Measurements from ENCODE around the gene PLEKHM3. TPM values are rescaled to one million over a fixed set of nuclear protein-coding genes. Genes with fewer than 3 reads are reported as not detected.

PLEKHM3 gene
- total and polyA plus RNA-seq, 4 experiments from 2014 or later, result 2.9 to 16.1 (median 9.3) TPM

DNA sequence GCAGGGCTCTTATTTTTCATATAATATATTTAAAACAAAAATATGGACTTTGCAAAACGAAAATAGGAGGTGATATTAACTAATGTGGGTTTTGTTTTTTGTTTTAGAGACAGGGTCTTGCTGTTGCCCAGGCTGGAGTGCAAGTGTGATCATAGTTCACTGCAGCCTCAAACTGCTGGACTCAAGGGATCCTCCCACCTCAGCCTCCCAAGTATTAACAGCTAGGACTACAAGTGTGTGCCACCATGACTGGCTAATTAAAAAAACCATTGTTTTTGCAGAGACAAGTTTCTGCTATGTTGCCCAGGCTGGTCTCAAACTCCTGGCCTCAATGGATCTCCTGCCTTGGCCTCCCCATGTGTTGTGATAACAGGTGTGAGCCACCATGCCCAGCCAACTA lies 185.2 kb downstream of the PLEKHM3 start:
- Mint-ChIP-seq H3K9me3 (no peaks in the 10 kb centered on the region), H3K27me3 (no peaks in the 10 kb centered on the region), H3K4me1 (no peaks in the 10 kb centered on the region), H3K4me3 (no peak overlapping the region), H3K27ac (no peak overlapping the region), H3K36me3 (no peaks in the 10 kb centered on the region)
- CTCF ChIA-PET (ENCODE audit: partially characterized antibody), result no interaction called here
- Histone ChIP-seq H3K4me1 (ENCODE audit: insufficient read depth, low read length) (no peaks in the 10 kb centered on the region), H3K27ac (ENCODE audit: low read depth, low read length) (no peak overlapping the region), H3K27me3 (ENCODE audit: insufficient read depth, low read length) (no peaks in the 10 kb centered on the region), H3K36me3 (ENCODE audit: insufficient read depth, low read length) (no peaks in the 10 kb centered on the region), H3K4me3 (ENCODE audit: low read length in 2 of 2) (no peak overlapping the region), H3K9me3 (ENCODE audit: control insufficient read depth in 1 of 2, low read length in 2 of 2) (no peaks in the 10 kb centered on the region)
- POLR2A ChIA-PET (ENCODE audit: partially characterized antibody), result no interaction called here
- intact Hi-C loops (cut with micrococcal nuclease), result no loop called here
- no peak for DNase-seq

DNA sequence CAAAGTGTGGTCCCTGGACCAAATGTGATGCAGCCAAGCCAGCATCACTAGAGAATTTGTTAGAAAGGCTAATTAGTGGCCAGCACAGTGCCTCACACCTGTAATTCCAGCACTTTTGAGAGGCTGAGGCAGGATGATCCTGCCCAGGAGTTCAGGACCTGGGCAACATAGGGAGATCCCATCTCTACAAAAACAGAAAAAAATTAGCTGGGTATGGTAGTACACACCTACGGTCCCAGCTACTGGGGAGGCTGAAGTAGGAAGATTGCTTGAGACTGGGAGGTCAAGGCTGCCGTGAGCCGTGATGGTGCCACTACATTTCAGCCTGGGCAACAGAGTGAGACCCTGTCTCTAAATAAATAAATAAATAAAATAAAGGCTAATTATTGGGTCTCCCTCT lies 185.8 kb downstream of the PLEKHM3 start:
- intact Hi-C loops (cut with micrococcal nuclease), result no loop called here
- Mint-ChIP-seq H3K9me3 (no peaks in the 10 kb centered on the region), H3K36me3 (no peaks in the 10 kb centered on the region), H3K4me1 (no peaks in the 10 kb centered on the region), H3K27me3 (no peaks in the 10 kb centered on the region), H3K27ac (no peak overlapping the region), H3K4me3 (no peak overlapping the region)
- ChIA-PET CTCF (ENCODE audit: partially characterized antibody) (no interaction called here), POLR2A (ENCODE audit: partially characterized antibody) (interaction anchor here (0.6 kb wide), 1 partner anchor 230 kb away, joined by 3 read pairs; no protein-coding TSS in a partner anchor)
- H3K36me3 ChIP-seq (ENCODE audit: insufficient read depth, low read length), result no peaks in the 10 kb centered on the region
- H3K4me3 ChIP-seq (ENCODE audit: low read length in 2 of 2), result no peak overlapping the region
- H3K27me3 ChIP-seq (ENCODE audit: insufficient read depth, low read length), result no peaks in the 10 kb centered on the region
- no peaks in the 10 kb centered on the region for H3K9me3 ChIP-seq (ENCODE audit: control insufficient read depth in 1 of 2, low read length in 2 of 2)
- DNase-seq, result no peak
- H3K27ac ChIP-seq (ENCODE audit: low read depth, low read length), result no peak overlapping the region
- no peaks in the 10 kb centered on the region for H3K4me1 ChIP-seq (ENCODE audit: insufficient read depth, low read length)

- intact Hi-C loops (cut with micrococcal nuclease), result no loop called here
These were observed 186.3 kb downstream of the PLEKHM3 start for GRCh38 chr2:207839028-207839427.

DNA sequence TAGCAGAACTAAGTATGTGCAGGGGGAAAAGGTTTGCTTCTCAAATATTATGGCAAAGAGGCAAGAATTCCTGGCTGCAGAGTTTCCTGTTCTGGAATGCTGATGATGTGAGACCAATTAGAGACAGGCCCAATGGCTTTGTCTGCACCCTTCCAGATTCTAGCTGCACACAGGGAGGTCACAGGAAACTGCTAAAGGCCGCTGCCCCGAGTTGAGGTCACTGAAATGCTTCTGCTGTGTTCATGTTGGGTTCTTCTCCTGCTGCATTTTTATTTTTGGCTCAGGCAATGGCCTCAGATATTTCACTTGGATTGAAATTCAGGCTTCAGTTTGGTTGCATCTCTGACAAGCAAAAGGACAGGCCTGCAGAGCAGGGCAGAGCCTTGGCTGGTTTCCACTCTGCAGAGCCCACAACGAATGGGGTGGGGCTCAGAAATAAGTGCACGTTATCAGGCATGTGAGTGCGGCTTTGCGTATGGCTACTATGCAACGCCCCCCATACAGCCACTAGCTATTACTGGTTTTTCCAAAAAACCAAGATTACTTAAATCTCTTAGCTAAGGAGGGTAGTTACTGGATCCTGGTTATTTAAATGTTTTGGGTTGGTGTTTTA lies 188.7 kb downstream of the PLEKHM3 start:
- POLR2A ChIA-PET (ENCODE audit: partially characterized antibody), result no interaction called here
- CTCF ChIA-PET (ENCODE audit: partially characterized antibody), result no interaction called here
- Mint-ChIP-seq H3K9me3 (no peaks in the 10 kb centered on the region), H3K27ac (no peak overlapping the region), H3K4me1 (peaks cover 0 to 2% (median 0%) of the 10 kb centered on the region in 4 donors), H3K36me3 (peaks cover 0 to 3% of the 10 kb centered on the region in 2 donors), H3K4me3 (no peak overlapping the region), H3K27me3 (no peaks in the 10 kb centered on the region)
- Histone ChIP-seq H3K4me1 (ENCODE audit: insufficient read depth, low read length) (no peaks in the 10 kb centered on the region), H3K27ac (ENCODE audit: low read depth, low read length) (no peak overlapping the region), H3K27me3 (ENCODE audit: insufficient read depth, low read length) (no peaks in the 10 kb centered on the region), H3K9me3 (ENCODE audit: control insufficient read depth in 1 of 2, low read length in 2 of 2) (no peaks in the 10 kb centered on the region), H3K4me3 (ENCODE audit: low read length in 2 of 2) (no peak overlapping the region), H3K36me3 (ENCODE audit: insufficient read depth, low read length) (no peaks in the 10 kb centered on the region)
- intact Hi-C loops (cut with micrococcal nuclease), result no loop called here
- DNase-seq, result no peak

More at GRCh38 chr2:207839028-207839427, 186.3 kb downstream of the PLEKHM3 start:
- Mint-ChIP-seq H3K9me3 (no peaks in the 10 kb centered on the region), H3K27me3 (no peaks in the 10 kb centered on the region), H3K4me1 (no peaks in the 10 kb centered on the region), H3K36me3 (no peaks in the 10 kb centered on the region), H3K4me3 (no peak overlapping the region), H3K27ac (no peak overlapping the region)
- H3K4me3 ChIP-seq (ENCODE audit: low read length in 2 of 2), result no peak overlapping the region
- no peaks in the 10 kb centered on the region for H3K27me3 ChIP-seq (ENCODE audit: insufficient read depth, low read length)
- ChIA-PET CTCF (ENCODE audit: partially characterized antibody) (no interaction called here), POLR2A (ENCODE audit: partially characterized antibody) (interaction anchor here (0.6 kb wide), 1 partner anchor 230 kb away, joined by 3 read pairs; no protein-coding TSS in a partner anchor)
- DNase-seq, result no peak
- H3K36me3 ChIP-seq (ENCODE audit: insufficient read depth, low read length), result no peaks in the 10 kb centered on the region
- H3K9me3 ChIP-seq (ENCODE audit: control insufficient read depth in 1 of 2, low read length in 2 of 2), result no peaks in the 10 kb centered on the region
- H3K4me1 ChIP-seq (ENCODE audit: insufficient read depth, low read length), result no peaks in the 10 kb centered on the region
- no peak overlapping the region for H3K27ac ChIP-seq (ENCODE audit: low read depth, low read length)

- Mint-ChIP-seq H3K9me3 (no peaks in the 10 kb centered on the region), H3K27me3 (no peaks in the 10 kb centered on the region), H3K27ac (no peak overlapping the region), H3K4me3 (no peak overlapping the region), H3K4me1 (peaks cover 0 to 4% (median 2%) of the 10 kb centered on the region in 4 donors), H3K36me3 (peaks cover 0 to 3% of the 10 kb centered on the region in 2 donors)
- H3K36me3 ChIP-seq (ENCODE audit: insufficient read depth, low read length), result no peaks in the 10 kb centered on the region
- ChIA-PET CTCF (ENCODE audit: partially characterized antibody) (interaction anchor here (0.9 to 1.2 kb wide), 2 partner anchors 9 to 13 kb away, joined by 3 read pairs; no protein-coding TSS in a partner anchor), POLR2A (ENCODE audit: partially characterized antibody) (no interaction called here)
- no peak overlapping the region for H3K27ac ChIP-seq (ENCODE audit: low read depth, low read length)
- no peaks in the 10 kb centered on the region for H3K27me3 ChIP-seq (ENCODE audit: insufficient read depth, low read length)
- intact Hi-C loops (cut with micrococcal nuclease), result no loop called here
- no peak for DNase-seq
- no peaks in the 10 kb centered on the region for H3K4me1 ChIP-seq (ENCODE audit: insufficient read depth, low read length)
- H3K9me3 ChIP-seq (ENCODE audit: control insufficient read depth in 1 of 2, low read length in 2 of 2), result no peaks in the 10 kb centered on the region
- H3K4me3 ChIP-seq (ENCODE audit: low read length in 2 of 2), result no peak overlapping the region
These were observed 189.5 kb downstream of the PLEKHM3 start for GRCh38 chr2:207835805-207836204.

DNA sequence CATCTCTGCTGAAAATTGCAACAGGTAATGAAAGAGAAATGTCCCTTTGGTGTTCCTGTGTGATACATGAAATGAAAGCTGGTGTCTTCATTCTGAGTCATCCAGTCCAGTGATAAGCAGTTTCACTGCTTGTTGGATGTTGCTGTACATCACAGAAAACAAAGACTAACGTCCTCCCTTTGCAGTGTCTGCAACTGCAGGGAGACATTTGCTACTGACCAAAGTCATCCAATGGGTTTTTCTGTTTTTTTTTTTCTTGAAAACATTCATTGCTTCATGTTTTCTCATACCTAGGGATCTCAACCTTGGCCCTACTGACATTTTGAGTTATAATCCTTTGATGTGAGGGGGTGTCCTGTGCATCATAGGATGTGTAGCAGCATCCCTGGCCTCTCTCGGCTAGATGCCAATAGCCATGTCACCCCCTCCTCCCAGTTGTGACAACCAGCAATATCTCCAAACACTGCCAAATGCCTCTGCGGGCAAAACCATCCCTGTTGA lies 192.0 kb downstream of the PLEKHM3 start:
- H3K36me3 ChIP-seq (ENCODE audit: insufficient read depth, low read length), result no peaks in the 10 kb centered on the region
- H3K9me3 ChIP-seq (ENCODE audit: control insufficient read depth in 1 of 2, low read length in 2 of 2), result no peaks in the 10 kb centered on the region
- DNase-seq, result no peak
- no peaks in the 10 kb centered on the region for H3K27me3 ChIP-seq (ENCODE audit: insufficient read depth, low read length)
- Mint-ChIP-seq H3K27me3 (no peaks in the 10 kb centered on the region), H3K27ac (no peak overlapping the region), H3K9me3 (no peaks in the 10 kb centered on the region), H3K36me3 (peaks cover 5 to 11% of the 10 kb centered on the region in 2 donors), H3K4me1 (peaks cover 0 to 5% (median 2%) of the 10 kb centered on the region in 4 donors), H3K4me3 (no peak overlapping the region)
- no peaks in the 10 kb centered on the region for H3K4me1 ChIP-seq (ENCODE audit: insufficient read depth, low read length)
- CTCF ChIA-PET (ENCODE audit: partially characterized antibody), result no interaction called here
- H3K4me3 ChIP-seq (ENCODE audit: low read length in 2 of 2), result no peak overlapping the region
- POLR2A ChIA-PET (ENCODE audit: partially characterized antibody), result no interaction called here
- no peak overlapping the region for H3K27ac ChIP-seq (ENCODE audit: low read depth, low read length)
- intact Hi-C loops (cut with micrococcal nuclease), result no loop called here

GRCh38 chr2:207831584-207832248 lies 193.6 kb downstream of the PLEKHM3 start:
- H3K4me3 ChIP-seq (ENCODE audit: low read length in 2 of 2), result no peak overlapping the region
- no peak overlapping the region for H3K27ac ChIP-seq (ENCODE audit: low read depth, low read length)
- Mint-ChIP-seq H3K9me3 (no peaks in the 10 kb centered on the region), H3K27me3 (no peaks in the 10 kb centered on the region), H3K4me3 (no peak overlapping the region), H3K27ac (peak overlapping the region in 2 of 7 donors; percentile 32 to 43), H3K36me3 (peaks cover 13 to 24% of the 10 kb centered on the region in 2 donors), H3K4me1 (peaks cover 0 to 5% (median 2%) of the 10 kb centered on the region in 4 donors)
- POLR2A ChIA-PET (ENCODE audit: partially characterized antibody), result no interaction called here
- intact Hi-C loops (cut with micrococcal nuclease), result no loop called here
- no peaks in the 10 kb centered on the region for H3K36me3 ChIP-seq (ENCODE audit: insufficient read depth, low read length)
- H3K27me3 ChIP-seq (ENCODE audit: insufficient read depth, low read length), result no peaks in the 10 kb centered on the region
- CTCF ChIA-PET (ENCODE audit: partially characterized antibody), result no interaction called here
- H3K4me1 ChIP-seq (ENCODE audit: insufficient read depth, low read length), result no peaks in the 10 kb centered on the region
- no peaks in the 10 kb centered on the region for H3K9me3 ChIP-seq (ENCODE audit: control insufficient read depth in 1 of 2, low read length in 2 of 2)
- DNase-seq, result no peak

All from CD4-positive, alpha-beta memory T cell (primary cell).